Hepatocyte (in vitro differentiated cells): ENCODE data around the gene LRTM1.

Experiments
- EZH2phosphoT487 ChIP-seq: fragments of 200-600 bp; sonication (generic); IDR thresholded peaks from one replicate; pipeline ENCODE4 v1.6.1; 2018; ENCODE audit warnings: antibody characterized with exemption, mild to moderate bottlenecking, low read depth, moderate library complexity; ENCODE audit not compliant: unreplicated experiment, severe bottlenecking
- TF ChIP-seq, protein P1 (sequence below): fragments of 200-600 bp; sonication (generic); IDR thresholded peaks from 2 replicates; pipeline ENCODE4 v1.5.1; 2016; ENCODE audit warnings: antibody characterized with exemption, mild to moderate bottlenecking; ENCODE audit not compliant: poor library complexity

DNA sequence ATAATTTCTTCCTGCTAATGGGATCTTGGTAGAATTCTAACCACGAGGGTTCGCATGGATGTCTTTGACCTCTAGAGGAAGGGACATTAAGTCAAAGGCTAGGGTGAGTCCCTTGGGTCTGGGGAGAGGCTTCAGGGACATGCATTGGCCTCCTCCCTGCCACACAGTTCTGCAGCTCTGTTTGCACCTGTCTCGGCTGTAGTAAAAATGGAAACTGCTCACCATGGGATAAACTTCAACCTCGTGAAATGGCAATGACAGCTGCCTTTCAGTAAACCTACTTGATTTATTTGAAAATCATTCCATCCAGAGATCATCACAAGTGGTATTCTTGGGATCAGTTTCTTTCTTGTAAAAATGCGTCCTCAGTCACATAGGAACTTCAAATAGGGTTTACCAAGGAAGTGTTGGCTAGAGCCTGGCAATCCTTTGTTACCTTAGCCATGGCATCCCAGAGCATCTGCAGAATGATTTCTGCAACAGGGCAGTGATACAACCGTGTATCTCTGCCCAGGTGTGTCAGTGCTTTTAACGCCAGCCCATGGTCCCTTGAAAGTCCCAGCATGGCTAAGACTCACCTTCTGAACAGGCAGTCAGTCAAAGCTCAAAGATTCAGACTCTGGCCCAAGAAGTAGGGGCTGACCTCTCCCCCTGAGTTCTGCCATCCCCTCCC lies 14.0 kb upstream of the LRTM1 start:
- TF ChIP-seq, protein P1, sequence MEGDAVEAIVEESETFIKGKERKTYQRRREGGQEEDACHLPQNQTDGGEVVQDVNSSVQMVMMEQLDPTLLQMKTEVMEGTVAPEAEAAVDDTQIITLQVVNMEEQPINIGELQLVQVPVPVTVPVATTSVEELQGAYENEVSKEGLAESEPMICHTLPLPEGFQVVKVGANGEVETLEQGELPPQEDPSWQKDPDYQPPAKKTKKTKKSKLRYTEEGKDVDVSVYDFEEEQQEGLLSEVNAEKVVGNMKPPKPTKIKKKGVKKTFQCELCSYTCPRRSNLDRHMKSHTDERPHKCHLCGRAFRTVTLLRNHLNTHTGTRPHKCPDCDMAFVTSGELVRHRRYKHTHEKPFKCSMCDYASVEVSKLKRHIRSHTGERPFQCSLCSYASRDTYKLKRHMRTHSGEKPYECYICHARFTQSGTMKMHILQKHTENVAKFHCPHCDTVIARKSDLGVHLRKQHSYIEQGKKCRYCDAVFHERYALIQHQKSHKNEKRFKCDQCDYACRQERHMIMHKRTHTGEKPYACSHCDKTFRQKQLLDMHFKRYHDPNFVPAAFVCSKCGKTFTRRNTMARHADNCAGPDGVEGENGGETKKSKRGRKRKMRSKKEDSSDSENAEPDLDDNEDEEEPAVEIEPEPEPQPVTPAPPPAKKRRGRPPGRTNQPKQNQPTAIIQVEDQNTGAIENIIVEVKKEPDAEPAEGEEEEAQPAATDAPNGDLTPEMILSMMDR, result no peak
- no peak for TF ChIP-seq EZH2phosphoT487
